Mesendoderm (in vitro differentiated cells): Measurements from ENCODE around the gene RASGRP4.
"Not testable (repeated sequence)": the region's sequence is repeated elsewhere in the genome, so short reads cannot be mapped to it uniquely, and the experiment has no call there.

ENCODE experiments used
- DNase-seq: peaks from one replicate; pipeline ENCODE4 v3.0.0; 2013
- H2AK5ac ChIP-seq: 2 replicates; pipeline ENCODE4 v1.6.1; 2013; ENCODE audit warnings: low read length, inconsistent platforms
- H2BK120ac ChIP-seq: 2 replicates; pipeline ENCODE4 v1.6.1; 2013; ENCODE audit warnings: low read depth, mild to moderate bottlenecking, low read length, moderate library complexity, mixed read lengths
- H2BK15ac ChIP-seq: replicated peaks from 2 replicates; pipeline ENCODE4 v1.6.1; 2013; ENCODE audit warnings: low read depth, mild to moderate bottlenecking, moderate library complexity
- H2BK5ac ChIP-seq: 2 replicates; pipeline ENCODE4 v1.6.1; 2013; ENCODE audit warnings: low read length, inconsistent platforms
- H3K18ac ChIP-seq: 2 replicates; pipeline ENCODE4 v1.6.1; 2013; ENCODE audit warnings: mild to moderate bottlenecking, low read length, mixed read lengths
- H3K23ac ChIP-seq: one replicate; pipeline ENCODE4 v1.6.1; 2013; ENCODE audit warnings: low read length
- H3K27ac ChIP-seq: 2 replicates; pipeline ENCODE4 v1.5.1; 2013; ENCODE audit warnings: low read depth, mild to moderate bottlenecking, inconsistent platforms, low read length, moderate library complexity
- H3K27me3 ChIP-seq: 2 replicates; pipeline ENCODE4 v1.6.1; 2013; ENCODE audit warnings: low read length, control low read depth, mild to moderate bottlenecking, inconsistent platforms; ENCODE audit not compliant: insufficient read depth, poor library complexity
- H3K36me3 ChIP-seq: 2 replicates; pipeline ENCODE4 v1.6.1; 2013; ENCODE audit warnings: low read length, inconsistent platforms; ENCODE audit not compliant: control insufficient read depth, insufficient read depth
- H3K4ac ChIP-seq: one replicate; pipeline ENCODE4 v1.6.1; 2013; ENCODE audit warnings: low read depth, mild to moderate bottlenecking, low read length, moderate library complexity
- H3K4me1 ChIP-seq: 2 replicates; pipeline ENCODE4 v1.6.1; 2013; ENCODE audit warnings: low read depth, low read length, inconsistent platforms; ENCODE audit not compliant: control insufficient read depth
- H3K4me2 ChIP-seq: 2 replicates; pipeline ENCODE4 v1.6.1; 2013; ENCODE audit warnings: low read length
- H3K4me3 ChIP-seq: 2 replicates; pipeline ENCODE4 v1.5.1; 2013; ENCODE audit warnings: mild to moderate bottlenecking, low read length
- H3K56ac ChIP-seq: one replicate; pipeline ENCODE4 v1.6.1; 2013; ENCODE audit warnings: low read length
- H3K79me1 ChIP-seq: 2 replicates; pipeline ENCODE4 v1.6.1; 2013; ENCODE audit warnings: low read length, inconsistent platforms
- H3K79me2 ChIP-seq: 2 replicates; pipeline ENCODE4 v1.6.1; 2013; ENCODE audit warnings: mild to moderate bottlenecking, low read length; ENCODE audit not compliant: control insufficient read depth, insufficient read depth
- H3K9ac ChIP-seq: 2 replicates; pipeline ENCODE4 v1.6.1; 2013; ENCODE audit warnings: low read length, inconsistent platforms
- H4K5ac ChIP-seq: one replicate; pipeline ENCODE4 v1.6.1; 2013; ENCODE audit warnings: low read length
- H4K8ac ChIP-seq: one replicate; pipeline ENCODE4 v1.6.1; 2013; ENCODE audit warnings: low read depth, mild to moderate bottlenecking, control low read depth, low read length, moderate library complexity
- WGBS: extraction: QIAGEN DNeasy Blood & Tissue Kit; methylation state at CpG from one replicate; pipeline ENCODE4 v1.1.7; 2013; ENCODE audit warnings: low lambda C conversion rate, missing lambda C conversion rate; ENCODE audit not compliant: insufficient coverage; ENCODE audit errors: extremely low coverage; 5-methylcytosine and 5-hydroxymethylcytosine counted together

RASGRP4 gene

GRCh38 chr19:38412961-38413360 lies 13.1 kb downstream of the RASGRP4 start:
- Histone ChIP-seq H3K36me3 (no peaks in the 10 kb centered on the region), H3K56ac (no peak overlapping the region), H4K8ac (no peak overlapping the region), H2AK5ac (no peak overlapping the region), H2BK5ac (no peak overlapping the region), H3K9ac (no peak overlapping the region), H3K27me3 (no peaks in the 10 kb centered on the region), H3K27ac (no peak overlapping the region), H3K79me1 (no peaks in the 10 kb centered on the region), H3K23ac (no peak overlapping the region), H2BK15ac (no peak overlapping the region), H3K18ac (no peak overlapping the region), H4K5ac (no peak overlapping the region), H3K4me1 (no peaks in the 10 kb centered on the region), H3K4me2 (no peak overlapping the region), H3K4ac (no peak overlapping the region), H3K4me3 (no peak overlapping the region), H3K79me2 (no peaks in the 10 kb centered on the region), H2BK120ac (no peak overlapping the region)
- no peak for DNase-seq
- no CpG with 5 or more reads among the region's 11 CpGs for WGBS

- Histone ChIP-seq H2BK5ac (no peak overlapping the region), H3K9ac (no peak overlapping the region)
- no CpG with 5 or more reads among the region's 8 CpGs for WGBS
These were observed 13.5 kb downstream of the RASGRP4 start for GRCh38 chr19:38412491-38412890.

GRCh38 chr19:38411898-38412297 lies 14.1 kb downstream of the RASGRP4 start:
- H2AK5ac ChIP-seq, H3K4me3 ChIP-seq, H4K5ac ChIP-seq, H3K27ac ChIP-seq, H3K4ac ChIP-seq, H3K9ac ChIP-seq, H3K27me3 ChIP-seq, H3K36me3 ChIP-seq, H3K4me1 ChIP-seq, H4K8ac ChIP-seq, H3K23ac ChIP-seq, H2BK15ac ChIP-seq, H3K18ac ChIP-seq, DNase-seq, H2BK5ac ChIP-seq, H3K79me2 ChIP-seq, H2BK120ac ChIP-seq, H3K4me2 ChIP-seq, H3K56ac ChIP-seq, H3K79me1 ChIP-seq: not testable (repeated sequence)
- no CpG with 5 or more reads among the region's 5 CpGs for WGBS

More at GRCh38 chr19:38412491-38412890, 13.5 kb downstream of the RASGRP4 start:
- Histone ChIP-seq H3K4me1 (no peaks in the 10 kb centered on the region), H3K27me3 (no peaks in the 10 kb centered on the region), H3K27ac (no peak overlapping the region), H2BK15ac (no peak overlapping the region), H3K18ac (no peak overlapping the region), H3K79me2 (no peaks in the 10 kb centered on the region), H3K4ac (no peak overlapping the region), H3K56ac (no peak overlapping the region), H4K8ac (no peak overlapping the region), H2BK120ac (no peak overlapping the region), H4K5ac (no peak overlapping the region), H3K23ac (no peak overlapping the region), H3K4me2 (no peak overlapping the region), H3K36me3 (no peaks in the 10 kb centered on the region), H3K4me3 (no peak overlapping the region), H3K79me1 (no peaks in the 10 kb centered on the region), H2AK5ac (no peak overlapping the region)
- DNase-seq, result no peak

- no peak for DNase-seq
- WGBS, result no CpG with 5 or more reads among the region's 13 CpGs
These were observed 14.8 kb downstream of the RASGRP4 start for GRCh38 chr19:38411041-38411712.

DNA sequence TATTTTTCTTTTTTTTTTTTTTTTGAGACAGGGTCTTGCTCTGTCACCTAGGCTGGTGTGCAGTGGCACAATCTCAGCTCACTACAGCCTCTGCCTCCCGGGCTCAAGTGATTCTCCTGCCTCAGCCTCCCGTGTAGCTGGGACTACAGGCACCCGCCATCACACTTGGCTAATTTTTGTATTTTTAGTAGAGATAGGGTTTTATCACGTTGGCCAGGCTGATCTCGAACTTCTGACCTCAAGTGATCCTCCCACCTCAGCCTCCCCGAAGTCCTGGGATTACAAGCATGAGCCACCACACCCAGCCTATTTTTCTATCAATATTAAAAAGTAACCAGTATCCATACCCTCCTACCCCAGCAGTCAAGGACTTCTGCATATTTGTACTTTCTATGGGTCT lies 15.6 kb downstream of the RASGRP4 start:
- not testable (repeated sequence) for H3K4ac ChIP-seq, H3K56ac ChIP-seq, H2BK5ac ChIP-seq, H3K79me1 ChIP-seq, H4K5ac ChIP-seq, H3K79me2 ChIP-seq, H2AK5ac ChIP-seq, DNase-seq, H3K4me2 ChIP-seq, H3K27me3 ChIP-seq, H2BK120ac ChIP-seq, H3K4me3 ChIP-seq, H3K27ac ChIP-seq, H2BK15ac ChIP-seq, H3K9ac ChIP-seq, H3K4me1 ChIP-seq, H4K8ac ChIP-seq, H3K18ac ChIP-seq, H3K23ac ChIP-seq, H3K36me3 ChIP-seq
- no CpG with 5 or more reads among the region's 6 CpGs for WGBS

More at GRCh38 chr19:38411041-38411712, 14.8 kb downstream of the RASGRP4 start:
- no peaks in the 10 kb centered on the region for H3K36me3 ChIP-seq
- H2BK5ac ChIP-seq, result no peak overlapping the region
- H3K4me1 ChIP-seq, result no peaks in the 10 kb centered on the region
- H3K56ac ChIP-seq, result no peak overlapping the region
- no peaks in the 10 kb centered on the region for H3K79me1 ChIP-seq
- no peak overlapping the region for H3K23ac ChIP-seq
- H3K4me3 ChIP-seq, result no peak overlapping the region
- H3K27me3 ChIP-seq, result no peaks in the 10 kb centered on the region
- H3K79me2 ChIP-seq, result no peaks in the 10 kb centered on the region
- H4K5ac ChIP-seq, result no peak overlapping the region
- H3K4me2 ChIP-seq, result no peak overlapping the region
- no peak overlapping the region for H3K18ac ChIP-seq
- H3K27ac ChIP-seq, result no peak overlapping the region
- no peak overlapping the region for H3K9ac ChIP-seq
- H2AK5ac ChIP-seq, result no peak overlapping the region
- H4K8ac ChIP-seq, result no peak overlapping the region
- no peak overlapping the region for H2BK15ac ChIP-seq
- no peak overlapping the region for H2BK120ac ChIP-seq
- no peak overlapping the region for H3K4ac ChIP-seq

DNA sequence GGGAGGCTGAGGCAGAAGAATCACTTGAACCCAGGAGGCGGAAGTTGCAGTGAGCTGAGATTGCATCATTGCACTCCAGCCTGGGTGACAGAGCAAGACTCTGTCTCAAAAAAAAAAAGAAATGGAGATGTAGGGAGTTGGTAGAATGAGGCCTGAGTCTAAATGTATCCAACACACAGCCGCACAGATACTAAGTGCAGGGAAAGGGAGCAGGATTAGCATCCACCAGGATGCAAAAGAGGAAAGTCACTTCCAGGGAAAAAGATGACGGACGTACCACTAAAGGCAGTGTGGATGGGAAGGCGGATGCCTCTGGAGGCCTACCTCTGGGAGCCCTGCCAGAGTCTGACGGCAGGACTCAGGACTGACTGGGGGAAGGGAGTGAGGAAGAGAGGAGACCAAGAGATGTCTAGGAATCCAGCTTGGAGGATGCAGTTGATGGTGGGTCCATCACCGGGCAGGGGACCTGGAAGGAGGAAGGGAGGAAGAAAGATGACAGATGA lies 16.3 kb downstream of the RASGRP4 start:
- Histone ChIP-seq H3K18ac (no peak overlapping the region), H3K36me3 (no peaks in the 10 kb centered on the region), H4K5ac (no peak overlapping the region), H2BK120ac (no peak overlapping the region), H3K79me2 (no peaks in the 10 kb centered on the region), H3K56ac (no peak overlapping the region), H3K4ac (no peak overlapping the region), H2BK5ac (no peak overlapping the region), H3K23ac (no peak overlapping the region), H3K27ac (no peak overlapping the region), H2BK15ac (no peak overlapping the region), H3K9ac (no peak overlapping the region), H3K4me1 (no peaks in the 10 kb centered on the region), H3K79me1 (no peaks in the 10 kb centered on the region), H3K4me3 (no peak overlapping the region), H3K27me3 (no peaks in the 10 kb centered on the region), H2AK5ac (no peak overlapping the region), H4K8ac (no peak overlapping the region), H3K4me2 (no peak overlapping the region)
- WGBS, result no CpG with 5 or more reads among the region's 7 CpGs
- no peak for DNase-seq
